Fibroblast of lung (primary cell): Measurements from ENCODE around the gene ADORA1. TPM values are rescaled to one million over a fixed set of nuclear protein-coding genes. Genes with fewer than 3 reads are reported as not detected.

Experiments
- DNase-seq, 2 donors: peaks; one replicate each; pipeline versions ENCODE4 v3.0.0 to v3.0.0-alpha.2; 2010; ENCODE audit warnings: low read depth in 2 of 2
- H2AFZ ChIP-seq: 2 replicates; pipeline ENCODE4 v1.5.1; 2012; ENCODE audit warnings: low read length, control low read depth, inconsistent platforms
- H3K27ac ChIP-seq: 2 replicates; pipeline ENCODE4 v1.5.1; 2011; ENCODE audit warnings: low read length, control low read depth; ENCODE audit not compliant: insufficient read depth
- H3K27me3 ChIP-seq: 2 replicates; pipeline ENCODE4 v1.5.1; 2011; ENCODE audit warnings: mild to moderate bottlenecking, low read length; ENCODE audit not compliant: control insufficient read depth, insufficient read depth
- H3K36me3 ChIP-seq: 2 replicates; pipeline ENCODE4 v1.5.1; 2011; ENCODE audit warnings: low read length; ENCODE audit not compliant: control insufficient read depth, insufficient read depth
- H3K4me1 ChIP-seq: 2 replicates; pipeline ENCODE4 v1.5.1; 2011; ENCODE audit warnings: low read length; ENCODE audit not compliant: control insufficient read depth, insufficient read depth; ENCODE audit errors: extremely low read depth
- H3K4me2 ChIP-seq: 2 replicates; pipeline ENCODE4 v1.5.1; 2011; ENCODE audit warnings: low read length, control low read depth; ENCODE audit not compliant: insufficient read depth; ENCODE audit errors: extremely low read depth
- H3K4me3 ChIP-seq, 4 experiments: fragments of 200-600 bp in 1 of 4; sonication (generic) in 1 of 4; replicated peaks in 1 of 4; 2 replicates each; pipeline ENCODE4 v1.5.1; 2011 to 2016; ENCODE audit warnings: low read length in 4 of 4, low read depth in 3 of 4, mild to moderate bottlenecking in 3 of 4, control low read depth in 2 of 4, inconsistent platforms in 1 of 4, mixed read lengths in 1 of 4; ENCODE audit not compliant: insufficient read depth in 1 of 4; ENCODE audit errors: control extremely low read depth in 1 of 4
- H3K79me2 ChIP-seq: 2 replicates; pipeline ENCODE4 v1.5.1; 2012; ENCODE audit warnings: mild to moderate bottlenecking, low read length, inconsistent platforms; ENCODE audit not compliant: control insufficient read depth, insufficient read depth
- H3K9ac ChIP-seq: 2 replicates; pipeline ENCODE4 v1.5.1; 2011; ENCODE audit warnings: mild to moderate bottlenecking, low read length, control low read depth; ENCODE audit not compliant: insufficient read depth
- H3K9me3 ChIP-seq: 2 replicates; pipeline ENCODE4 v1.5.1; 2012; ENCODE audit warnings: low read depth, low read length; ENCODE audit not compliant: control insufficient read depth, insufficient read depth
- H4K20me1 ChIP-seq: 2 replicates; pipeline ENCODE4 v1.5.1; 2011; ENCODE audit warnings: low read length; ENCODE audit not compliant: control insufficient read depth, insufficient read depth; ENCODE audit errors: extremely low read depth
- CTCF ChIP-seq, 2 donors: IDR thresholded peaks in 1 of 2; conservative IDR thresholded peaks in 1 of 2; 1 replicate in 1 of 2; 2 replicates in 1 of 2; pipeline ENCODE4 v1.5.1; 2011 to 2012; ENCODE audit warnings: low read length in 2 of 2, control low read depth in 1 of 2, inconsistent platforms in 1 of 2, low read depth in 1 of 2, mild to moderate bottlenecking in 1 of 2
- EZH2 ChIP-seq: IDR thresholded peaks from 2 replicates; pipeline ENCODE4 v1.5.1; 2012; ENCODE audit warnings: low read length, control low read depth, mild to moderate bottlenecking; ENCODE audit errors: missing control alignments
- polyA plus RNA-seq, 2 donors: library from polyadenylated mRNA; depleted of rRNA in 1 of 2; stranded (reverse) in 1 of 2; unstranded in 1 of 2; fragments of >200 nt; gene quantifications; 2 replicates each; pipeline ENCODE4 v1.2.1, GENCODE V29; 2011 to 2012; ENCODE audit warnings: missing spikeins in 1 of 2
- total RNA-seq: library from RNA; depleted of rRNA; stranded (reverse); fragments of >200 nt; gene quantifications from 2 replicates; pipeline ENCODE4 v1.2.1, GENCODE V29; 2014

Gene ADORA1
- total and polyA plus RNA-seq, 2 donors (not counting 1 experiment from before 2014, with no cell fraction given) = 1.5 to 6.1 TPM

GRCh38 chr1:203173566-203173965 is 46.0 kb downstream of the ADORA1 start:
- Histone ChIP-seq H3K4me2 (no peak overlapping the region), H3K9ac (no peak overlapping the region), H3K4me3 (no peak overlapping the region), H2AFZ (no peak overlapping the region), H3K27me3 (no peaks in the 10 kb centered on the region), H3K9me3 (no peaks in the 10 kb centered on the region), H3K27ac (no peak overlapping the region), H3K4me1 (peaks cover 25% of the 10 kb centered on the region), H4K20me1 (no peaks in the 10 kb centered on the region), H3K79me2 (no peaks in the 10 kb centered on the region), H3K36me3 (no peaks in the 10 kb centered on the region)
- no peak for DNase-seq
- no peak for TF ChIP-seq EZH2
- no peak for TF ChIP-seq CTCF (conservative IDR thresholded peaks at IDR 0.05 in 1 of 2, IDR thresholded peaks at IDR 0.05 in 1 of 2; ENCODE audit: low read depth in 1 of 2, low read length in 2 of 2)

GRCh38 chr1:203174324-203174985 is 46.9 kb downstream of the ADORA1 start:
- Histone ChIP-seq H3K4me1 (peaks cover 25% of the 10 kb centered on the region), H3K27me3 (no peaks in the 10 kb centered on the region), H3K36me3 (no peaks in the 10 kb centered on the region), H2AFZ (no peak overlapping the region), H3K9ac (no peak overlapping the region), H3K9me3 (no peaks in the 10 kb centered on the region), H3K27ac (no peak overlapping the region), H3K4me2 (no peak overlapping the region), H4K20me1 (no peaks in the 10 kb centered on the region), H3K4me3 (no peak overlapping the region), H3K79me2 (no peaks in the 10 kb centered on the region)
- no peak for TF ChIP-seq CTCF (conservative IDR thresholded peaks at IDR 0.05 in 1 of 2, IDR thresholded peaks at IDR 0.05 in 1 of 2; ENCODE audit: low read depth in 1 of 2, low read length in 2 of 2)
- TF ChIP-seq EZH2 = no peak
- DNase-seq = no peak

GRCh38 chr1:203175237-203175826 is 47.8 kb downstream of the ADORA1 start, which contains the start of gene MYBPH:
Gene MYBPH, minus strand, starts transcription at chr1:203175826. Its CDS starts 71 bp downstream, at chr1:203175755.
- Histone ChIP-seq H2AFZ (no peak within 1 kb of the TSS), H3K4me1 (peaks cover 25% of the 10 kb centered on the region), H3K36me3 (no peaks in the 10 kb centered on the region), H3K9me3 (no peaks in the 10 kb centered on the region), H3K9ac (no peak within 1 kb of the TSS), H3K27ac (no peak within 1 kb of the TSS), H3K79me2 (no peaks in the 10 kb centered on the region), H3K4me2 (no peak within 1 kb of the TSS), H3K27me3 (no peaks in the 10 kb centered on the region), H4K20me1 (no peaks in the 10 kb centered on the region), H3K4me3 (no peak within 1 kb of the TSS)
- no peak for TF ChIP-seq CTCF (conservative IDR thresholded peaks at IDR 0.05 in 1 of 2, IDR thresholded peaks at IDR 0.05 in 1 of 2; ENCODE audit: low read depth in 1 of 2, low read length in 2 of 2)
- no peak for TF ChIP-seq EZH2
- DNase-seq = no peak
